Measurements from ENCODE around the gene UVSSA. TPM values are rescaled to one million over a fixed set of nuclear protein-coding genes. Genes with fewer than 3 reads are reported as not detected.

Gene UVSSA
- total RNA-seq, 1 donor from 2014 or later: 33.9 TPM

GRCh38 chr4:1312821-1313640 lies 34.0 kb upstream of the UVSSA start:
- peaks cover 6% of the 10 kb centered on the region for H3K9me3 Mint-ChIP-seq (ENCODE audit: unreplicated experiment)

GRCh38 chr4:1315306-1315705 lies 31.7 kb upstream of the UVSSA start:
- Mint-ChIP-seq H3K9me3 (ENCODE audit: unreplicated experiment) (peaks cover 6% of the 10 kb centered on the region), H3K4me3 (ENCODE audit: unreplicated experiment) (no peak overlapping the region), H3K4me1 (ENCODE audit: low read depth, unreplicated experiment) (peaks cover under 1% of the 10 kb centered on the region), H3K27ac (ENCODE audit: unreplicated experiment) (no peak overlapping the region), H3K36me3 (ENCODE audit: unreplicated experiment) (peaks cover 16% of the 10 kb centered on the region), H3K27me3 (ENCODE audit: unreplicated experiment) (peaks cover 5% of the 10 kb centered on the region)
- no peak for DNase-seq
- TF ChIP-seq, protein P1, sequence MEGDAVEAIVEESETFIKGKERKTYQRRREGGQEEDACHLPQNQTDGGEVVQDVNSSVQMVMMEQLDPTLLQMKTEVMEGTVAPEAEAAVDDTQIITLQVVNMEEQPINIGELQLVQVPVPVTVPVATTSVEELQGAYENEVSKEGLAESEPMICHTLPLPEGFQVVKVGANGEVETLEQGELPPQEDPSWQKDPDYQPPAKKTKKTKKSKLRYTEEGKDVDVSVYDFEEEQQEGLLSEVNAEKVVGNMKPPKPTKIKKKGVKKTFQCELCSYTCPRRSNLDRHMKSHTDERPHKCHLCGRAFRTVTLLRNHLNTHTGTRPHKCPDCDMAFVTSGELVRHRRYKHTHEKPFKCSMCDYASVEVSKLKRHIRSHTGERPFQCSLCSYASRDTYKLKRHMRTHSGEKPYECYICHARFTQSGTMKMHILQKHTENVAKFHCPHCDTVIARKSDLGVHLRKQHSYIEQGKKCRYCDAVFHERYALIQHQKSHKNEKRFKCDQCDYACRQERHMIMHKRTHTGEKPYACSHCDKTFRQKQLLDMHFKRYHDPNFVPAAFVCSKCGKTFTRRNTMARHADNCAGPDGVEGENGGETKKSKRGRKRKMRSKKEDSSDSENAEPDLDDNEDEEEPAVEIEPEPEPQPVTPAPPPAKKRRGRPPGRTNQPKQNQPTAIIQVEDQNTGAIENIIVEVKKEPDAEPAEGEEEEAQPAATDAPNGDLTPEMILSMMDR (IDR thresholded peaks at IDR 0.05; ENCODE audit: partially characterized antibody, unreplicated experiment): no peak

More at GRCh38 chr4:1312821-1313640, 34.0 kb upstream of the UVSSA start:
- Mint-ChIP-seq H3K4me1 (ENCODE audit: low read depth, unreplicated experiment) (peaks cover 16% of the 10 kb centered on the region), H3K27ac (ENCODE audit: unreplicated experiment) (no peak overlapping the region), H3K36me3 (ENCODE audit: unreplicated experiment) (peaks cover 6% of the 10 kb centered on the region), H3K27me3 (ENCODE audit: unreplicated experiment) (peaks cover 3% of the 10 kb centered on the region), H3K4me3 (ENCODE audit: unreplicated experiment) (no peak overlapping the region)
- no peak for DNase-seq
- TF ChIP-seq, protein P1 (IDR thresholded peaks at IDR 0.05; ENCODE audit: partially characterized antibody, unreplicated experiment): no peak

DNA sequence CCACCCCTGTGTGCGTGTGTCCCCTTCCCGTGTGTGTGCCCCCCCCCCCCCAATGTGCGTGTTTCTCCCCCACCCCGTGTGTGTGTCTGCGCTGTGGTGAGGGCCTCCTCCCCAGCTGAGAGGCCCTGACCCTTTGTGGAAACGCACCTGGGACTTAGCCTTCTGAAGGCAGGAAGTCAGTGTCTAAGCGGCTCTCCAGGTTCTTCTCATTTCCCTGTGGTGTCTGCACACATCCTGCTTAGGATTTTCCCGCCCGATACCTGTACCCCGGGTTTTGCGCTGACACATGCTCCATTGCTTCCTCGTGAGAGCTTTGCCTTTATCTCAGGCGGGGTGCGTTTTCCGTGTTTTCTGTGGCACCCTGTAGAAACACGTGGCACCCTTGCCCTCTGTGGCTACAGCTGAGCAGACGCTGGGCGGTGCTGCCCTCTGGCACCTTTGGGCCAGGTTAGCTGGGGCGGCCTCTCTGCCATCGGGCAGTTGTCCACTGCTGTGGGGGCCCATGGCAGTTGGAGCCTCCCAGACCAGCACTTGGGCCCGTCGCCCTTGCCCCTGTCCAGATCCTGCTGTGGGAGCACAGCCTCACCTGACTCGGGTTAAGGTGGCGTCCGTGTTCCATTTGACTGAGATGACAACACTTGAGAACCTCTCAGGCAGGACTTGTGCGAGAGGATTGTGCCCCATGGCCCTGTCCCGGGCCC lies 31.0 kb upstream of the UVSSA start:
- no peak overlapping the region for H3K27ac Mint-ChIP-seq (ENCODE audit: unreplicated experiment)
- peaks cover 6% of the 10 kb centered on the region for H3K9me3 Mint-ChIP-seq (ENCODE audit: unreplicated experiment)
- H3K4me3 Mint-ChIP-seq (ENCODE audit: unreplicated experiment): no peak overlapping the region
- H3K4me1 Mint-ChIP-seq (ENCODE audit: low read depth, unreplicated experiment): no peaks in the 10 kb centered on the region
- no peak for DNase-seq
- H3K27me3 Mint-ChIP-seq (ENCODE audit: unreplicated experiment): peaks cover 7% of the 10 kb centered on the region
- H3K36me3 Mint-ChIP-seq (ENCODE audit: unreplicated experiment): peaks cover 19% of the 10 kb centered on the region
- TF ChIP-seq, protein P1 (IDR thresholded peaks at IDR 0.05; ENCODE audit: partially characterized antibody, unreplicated experiment): no peak

DNA sequence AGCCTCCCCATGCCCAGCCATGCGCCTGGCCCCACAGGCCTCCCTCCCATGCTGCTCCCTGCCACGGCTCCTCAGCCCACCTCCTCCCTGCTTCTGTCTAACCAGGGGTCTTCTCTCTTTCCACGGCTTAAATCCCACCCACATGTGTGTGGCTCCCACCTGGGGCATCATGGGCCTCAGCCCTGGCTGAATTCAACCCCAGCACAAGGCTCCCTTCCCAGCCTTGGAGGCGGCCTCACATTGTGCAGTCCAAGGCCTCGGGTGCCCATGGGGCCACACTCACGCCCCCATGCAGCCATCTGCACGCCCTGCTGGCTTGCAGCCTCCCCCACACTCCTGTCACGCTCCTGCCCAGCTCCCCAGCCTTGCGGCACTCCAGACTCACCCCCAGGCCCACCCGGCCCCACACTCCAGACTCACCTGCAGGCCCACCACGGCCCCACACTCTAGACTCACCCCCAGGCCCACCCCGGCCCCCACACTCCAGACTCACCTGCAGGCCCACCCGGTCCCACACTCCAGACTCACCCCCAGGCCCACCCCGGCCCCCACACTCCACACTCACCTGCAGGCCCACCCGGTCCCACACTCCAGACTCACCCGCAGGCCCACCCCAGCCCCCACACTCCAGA lies 30.4 kb upstream of the UVSSA start:
- H3K36me3 Mint-ChIP-seq (ENCODE audit: unreplicated experiment): peaks cover 24% of the 10 kb centered on the region

More for the DNA sequence above, 30.4 kb upstream of the UVSSA start:
- DNase-seq: no peak
- Mint-ChIP-seq H3K4me1 (ENCODE audit: low read depth, unreplicated experiment) (no peaks in the 10 kb centered on the region), H3K4me3 (ENCODE audit: unreplicated experiment) (no peak overlapping the region), H3K27ac (ENCODE audit: unreplicated experiment) (no peak overlapping the region), H3K9me3 (ENCODE audit: unreplicated experiment) (peaks cover 9% of the 10 kb centered on the region), H3K27me3 (ENCODE audit: unreplicated experiment) (peaks cover 7% of the 10 kb centered on the region)
- TF ChIP-seq, protein P1 (IDR thresholded peaks at IDR 0.05; ENCODE audit: partially characterized antibody, unreplicated experiment): no peak

Measured in glutamatergic neuron (in vitro differentiated cells).